CD14-positive monocyte (primary cell): ENCODE data around the gene NKPD1. TPM values are rescaled to one million over a fixed set of nuclear protein-coding genes. Genes with fewer than 3 reads are reported as not detected.
A peak's percentile ranks its signal among the peaks of the same experiment; 100 is the strongest.

ENCODE experiments used
- DNase-seq, 3 donors: peaks; one replicate each; pipeline ENCODE4 v3.0.0-alpha.2; 2011 to 2022
- H2AFZ ChIP-seq: 2 replicates; pipeline ENCODE4 v1.6.0; 2012; ENCODE audit warnings: mild to moderate bottlenecking, low read depth, low read length, inconsistent platforms; ENCODE audit not compliant: insufficient read depth, poor library complexity, severe bottlenecking
- H3K27ac ChIP-seq, 2 donors: 1 replicate in 1 of 2; 2 replicates in 1 of 2; pipeline ENCODE4 v1.5.1; 2012 to 2013; ENCODE audit warnings: low read length in 2 of 2, control low read depth in 1 of 2, inconsistent platforms in 1 of 2, low read depth in 1 of 2, mild to moderate bottlenecking in 1 of 2
- H3K27me3 ChIP-seq, 2 donors: one replicate each; pipeline versions ENCODE4 v1.6.0 to v1.6.1; 2011 to 2013; ENCODE audit warnings: low read length in 2 of 2; ENCODE audit not compliant: control insufficient read depth in 2 of 2, insufficient read depth in 2 of 2
- H3K36me3 ChIP-seq, 2 donors: replicated peaks in 1 of 2; 1 replicate in 1 of 2; 2 replicates in 1 of 2; pipeline versions ENCODE4 v1.5.1 to v1.6.1; 2012 to 2013; ENCODE audit warnings: low read length in 2 of 2, control low read depth in 1 of 2, inconsistent platforms in 1 of 2, mild to moderate bottlenecking in 1 of 2; ENCODE audit not compliant: insufficient read depth in 2 of 2, control insufficient read depth in 1 of 2
- H3K4me1 ChIP-seq, 2 donors: 1 replicate in 1 of 2; 2 replicates in 1 of 2; pipeline versions ENCODE4 v1.5.1 to v1.6.1; 2012 to 2013; ENCODE audit warnings: low read length in 2 of 2, control low read depth in 1 of 2, inconsistent platforms in 1 of 2, mild to moderate bottlenecking in 1 of 2, moderate library complexity in 1 of 2; ENCODE audit not compliant: insufficient read depth in 2 of 2, control insufficient read depth in 1 of 2
- H3K4me2 ChIP-seq: replicated peaks from 2 replicates; pipeline ENCODE3; 2012; ENCODE audit warnings: low read length, moderate library complexity, mild to moderate bottlenecking; ENCODE audit not compliant: poor library complexity, severe bottlenecking; ENCODE audit errors: extremely low read depth
- H3K4me3 ChIP-seq, 3 experiments: fragments of 200-600 bp in 1 of 3; sonication (generic) in 1 of 3; replicated peaks in 1 of 3; 1 replicate in 2 of 3; 2 replicates in 1 of 3; pipeline ENCODE4 v1.5.1; 2011 to 2013; ENCODE audit warnings: low read length in 3 of 3, mild to moderate bottlenecking in 3 of 3, control low read depth in 2 of 3, low read depth in 2 of 3, inconsistent platforms in 1 of 3, moderate library complexity in 1 of 3
- H3K79me2 ChIP-seq: 2 replicates; pipeline ENCODE4 v1.6.0; 2012; ENCODE audit warnings: mild to moderate bottlenecking, control low read depth, inconsistent platforms, low read length, moderate library complexity; ENCODE audit not compliant: insufficient read depth
- H3K9ac ChIP-seq: 2 replicates; pipeline ENCODE4 v1.6.0; 2017; ENCODE audit warnings: low read length, mild to moderate bottlenecking; ENCODE audit not compliant: insufficient read depth, poor library complexity, severe bottlenecking
- H3K9me3 ChIP-seq, 2 donors: replicated peaks in 1 of 2; 1 replicate in 1 of 2; 2 replicates in 1 of 2; pipeline versions ENCODE4 v1.5.1 to v1.6.1; 2012 to 2013; ENCODE audit warnings: low read length in 2 of 2, control low read depth in 1 of 2; ENCODE audit not compliant: control insufficient read depth in 1 of 2, insufficient read depth in 1 of 2
- H4K20me1 ChIP-seq: 2 replicates; pipeline ENCODE4 v1.6.0; 2012; ENCODE audit warnings: mild to moderate bottlenecking, low read length, control low read depth, moderate library complexity; ENCODE audit not compliant: insufficient read depth
- H3K27ac Mint-ChIP-seq, 7 donors: one replicate each; pipeline ENCODE4 v1.8.0; 2020; ENCODE audit warnings: mild to moderate bottlenecking in 7 of 7, mixed read lengths in 7 of 7, moderate library complexity in 6 of 7, inconsistent platforms in 2 of 7
- H3K27me3 Mint-ChIP-seq, 3 donors: one replicate each; pipeline ENCODE4 v1.8.0; 2021 to 2022; ENCODE audit warnings: low read depth in 3 of 3, mild to moderate bottlenecking in 3 of 3, mixed read lengths in 3 of 3, moderate library complexity in 3 of 3, inconsistent platforms in 1 of 3
- H3K36me3 Mint-ChIP-seq, 2 donors: one replicate each; pipeline ENCODE4 v1.8.0; 2020; ENCODE audit warnings: mixed read lengths in 2 of 2, inconsistent platforms in 1 of 2, mild to moderate bottlenecking in 1 of 2
- H3K4me1 Mint-ChIP-seq: one replicate; pipeline ENCODE4 v1.8.0; 2020; ENCODE audit warnings: mild to moderate bottlenecking, mixed read lengths
- H3K4me3 Mint-ChIP-seq, 2 donors: one replicate each; pipeline ENCODE4 v1.8.0; 2020; ENCODE audit warnings: mild to moderate bottlenecking in 2 of 2, mixed read lengths in 2 of 2, moderate library complexity in 1 of 2
- H3K9me3 Mint-ChIP-seq, 7 donors: one replicate each; pipeline ENCODE4 v1.8.0; 2020 to 2022; ENCODE audit warnings: mixed read lengths in 7 of 7, mild to moderate bottlenecking in 6 of 7, moderate library complexity in 6 of 7, inconsistent platforms in 2 of 7
- CTCF ChIP-seq: fragments of 200-600 bp; IDR thresholded peaks from one replicate; pipeline ENCODE4 v1.8.0; 2022; ENCODE audit warnings: antibody characterized with exemption, mild to moderate bottlenecking
- WGBS: methylation state at CpG from one replicate; pipeline ENCODE4 v1.1.5; 2013; ENCODE audit warnings: missing lambda C conversion rate; ENCODE audit not compliant: insufficient coverage; 5-methylcytosine and 5-hydroxymethylcytosine counted together
- intact Hi-C, 2 donors: fragments of 100-400 bp; cut with micrococcal nuclease; formaldehyde crosslinking; loops; one replicate each; pipeline versions ENCODE4 v1.15.0 to v1.15.1; 2023
- polyA plus RNA-seq, 3 donors: library from polyadenylated mRNA; depleted of rRNA in 1 of 3; unstranded in 2 of 3; stranded (reverse) in 1 of 3; fragments of 300-500 nt in 2 of 3; fragments of >200 nt in 1 of 3; fragmentation: Illumina TruSeq in 2 of 3; gene quantifications; 1 replicate in 2 of 3; 2 replicates in 1 of 3; pipeline ENCODE4 v1.2.3, GENCODE V29; 2012 to 2021

Gene NKPD1
- polyA plus RNA-seq, 3 donors: 0.11 TPM; not detected in 2

DNA sequence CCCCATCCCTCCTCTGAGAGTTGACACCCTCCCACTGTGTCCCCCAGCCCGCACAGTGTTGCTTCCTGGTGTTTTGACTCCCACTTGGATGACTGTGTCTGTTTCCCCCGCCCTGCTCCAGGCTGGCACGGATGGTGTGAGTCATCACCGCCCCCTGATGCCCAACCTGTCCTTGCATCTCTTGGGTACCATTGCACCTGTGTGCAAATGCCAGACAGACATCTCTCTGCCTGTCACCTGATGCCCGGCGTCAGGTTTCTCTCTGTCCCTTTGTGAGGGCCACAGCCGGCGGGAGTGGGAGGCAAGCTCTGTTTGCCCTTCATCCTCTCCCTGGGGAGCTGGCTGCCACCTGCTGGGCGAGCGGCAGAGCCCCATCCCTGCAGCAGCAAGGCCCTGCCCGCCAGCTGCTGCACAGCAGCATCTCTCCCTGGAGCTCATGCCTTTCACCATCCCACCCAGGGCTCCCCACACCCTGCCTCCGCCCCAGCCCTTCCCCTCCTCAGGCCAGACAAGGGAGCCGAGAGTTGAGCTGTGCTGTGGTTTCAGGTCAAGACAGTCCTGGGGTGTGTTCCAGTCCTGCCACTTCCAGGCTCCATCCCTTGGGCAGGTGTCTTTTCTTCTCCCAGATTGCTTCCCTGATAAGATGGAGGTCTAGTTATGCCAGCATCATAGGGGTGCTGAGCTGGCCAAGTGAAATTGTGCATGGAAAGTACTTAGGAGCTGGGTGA lies 29.7 kb downstream of the NKPD1 start:
- Histone ChIP-seq H3K27me3 (no peaks in the 10 kb centered on the region), H3K36me3 (peaks cover 0 to 5% of the 10 kb centered on the region in 2 donors), H4K20me1 (peaks cover 56% of the 10 kb centered on the region), H3K4me1 (no peaks in the 10 kb centered on the region), H3K79me2 (peaks cover 15% of the 10 kb centered on the region), H3K4me2 (no peak overlapping the region), H3K4me3 (no peak overlapping the region), H3K9ac (no peak overlapping the region), H3K27ac (no peak overlapping the region), H3K9me3 (no peaks in the 10 kb centered on the region), H2AFZ (no peak overlapping the region)
- Mint-ChIP-seq H3K4me1 (no peaks in the 10 kb centered on the region), H3K27me3 (peaks cover 0 to 2% (median 0%) of the 10 kb centered on the region in 3 donors), H3K9me3 (no peaks in the 10 kb centered on the region), H3K36me3 (peaks cover 0 to 2% of the 10 kb centered on the region in 2 donors), H3K4me3 (no peak overlapping the region), H3K27ac (no peak overlapping the region)
- 77% methylated on average over 11 of the region's 13 CpGs for WGBS
- DNase-seq: no peak
- intact Hi-C loops: no loop called here
- no peak for TF ChIP-seq CTCF

GRCh38 chr19:45130236-45130635 lies 30.5 kb downstream of the NKPD1 start:
- WGBS: 95% methylated on average over 10 of the region's 13 CpGs
- Histone ChIP-seq H3K79me2 (peaks cover 23% of the 10 kb centered on the region), H3K27ac (no peak overlapping the region), H3K9me3 (no peaks in the 10 kb centered on the region), H3K4me3 (no peak overlapping the region), H3K4me2 (no peak overlapping the region), H3K9ac (no peak overlapping the region), H3K27me3 (no peaks in the 10 kb centered on the region), H4K20me1 (peaks cover 56% of the 10 kb centered on the region), H3K4me1 (no peaks in the 10 kb centered on the region), H3K36me3 (peaks cover 0 to 5% of the 10 kb centered on the region in 2 donors), H2AFZ (no peak overlapping the region)
- Mint-ChIP-seq H3K4me1 (peaks cover 5% of the 10 kb centered on the region), H3K4me3 (no peak overlapping the region), H3K9me3 (no peaks in the 10 kb centered on the region), H3K27ac (peak overlapping the region in 1 of 7 donors; percentile 40), H3K27me3 (peaks cover 0 to 2% (median 0%) of the 10 kb centered on the region in 3 donors), H3K36me3 (peaks cover 0 to 2% of the 10 kb centered on the region in 2 donors)
- intact Hi-C loops: no loop called here
- no peak for DNase-seq
- TF ChIP-seq CTCF: no peak
